Measurements from ENCODE around the gene EQTN.
A peak's percentile ranks its signal among the peaks of the same experiment; 100 is the strongest.
"Not testable (repeated sequence)": the region's sequence is repeated elsewhere in the genome, so short reads cannot be mapped to it uniquely, and the experiment has no call there.

Gene EQTN

DNA sequence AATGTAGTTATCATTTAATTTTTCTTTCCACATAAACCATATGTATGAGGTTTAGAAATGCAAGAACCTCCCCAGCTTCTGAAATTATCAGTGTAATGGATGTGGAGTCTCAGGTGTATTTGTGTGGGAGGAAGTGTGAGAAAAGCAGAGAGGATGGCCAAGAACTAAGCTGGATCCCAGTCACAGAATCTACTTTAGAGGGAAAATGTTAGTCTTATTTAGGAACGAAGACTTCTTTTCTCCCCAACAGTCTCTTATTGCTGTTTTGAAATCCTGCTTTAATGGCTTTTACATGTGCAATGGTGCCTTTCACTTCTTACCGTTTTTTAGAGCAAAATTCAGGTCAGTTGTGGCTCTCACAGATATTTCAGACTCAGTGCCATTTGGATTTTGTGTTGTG is 3.0 kb downstream of the EQTN start:
- DNase-seq (ENCODE audit: low spot score), result no peak

DNA sequence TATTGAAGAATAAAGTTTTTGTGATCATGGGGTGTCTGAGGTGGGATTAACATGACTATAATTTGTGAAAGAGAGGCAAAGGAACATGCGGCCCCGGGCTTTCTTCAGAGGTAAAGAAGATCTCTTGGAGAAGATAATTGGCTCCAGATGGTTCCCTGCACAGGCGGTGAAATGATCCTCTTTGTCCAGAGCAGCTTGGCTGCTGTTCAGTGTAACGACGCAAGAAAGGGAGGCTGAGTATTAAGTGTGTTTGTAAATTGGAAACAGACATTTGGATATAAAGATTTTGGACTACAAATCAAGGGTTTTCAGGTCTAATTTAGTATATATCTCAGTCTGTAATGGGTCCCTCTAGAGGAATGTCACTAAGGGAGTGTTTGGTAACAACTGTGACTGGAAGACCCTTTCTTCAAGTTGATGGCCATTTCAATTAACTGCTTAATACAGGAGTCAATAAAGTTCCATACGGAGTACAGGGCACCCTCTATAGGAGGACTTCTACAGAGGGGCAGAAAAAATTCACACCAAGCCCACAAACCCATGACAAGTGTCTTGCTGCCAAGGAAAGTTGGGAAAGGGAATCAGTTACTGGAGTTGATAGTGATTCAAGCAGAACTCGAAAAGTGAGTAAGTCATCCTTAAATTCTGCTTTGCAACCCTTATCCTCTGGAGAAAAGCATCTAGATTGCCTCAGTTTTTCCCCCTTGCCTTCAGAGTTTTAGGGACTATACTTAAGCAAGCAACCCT is 4.1 kb downstream of the EQTN start:
- peak; percentile 66 for DNase-seq (ENCODE audit: low spot score)

- DNase-seq (ENCODE audit: low spot score), result no peak
Measured at GRCh38 chr9:27291292-27291691, 5.7 kb downstream of the EQTN start.

DNA sequence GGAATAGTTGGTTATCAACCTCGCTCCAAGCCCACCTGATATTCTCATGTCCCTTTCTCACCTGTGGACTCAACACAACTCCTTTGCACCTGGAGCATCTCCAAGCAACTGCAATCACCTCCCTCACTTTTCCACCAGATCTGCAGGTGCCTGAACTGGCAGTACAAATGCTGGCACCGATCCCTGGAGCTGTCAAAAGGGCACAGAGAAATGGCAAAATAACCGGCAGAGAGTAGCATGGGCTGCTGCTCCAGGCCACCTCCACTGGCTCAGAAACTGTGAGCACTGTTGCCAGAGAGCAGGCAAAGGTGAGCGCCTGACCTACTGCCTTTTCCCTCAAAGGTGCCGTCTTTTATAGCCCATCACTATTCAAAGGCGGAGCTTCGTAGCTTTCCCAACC is 14.7 kb downstream of the EQTN start:
- no peak for DNase-seq (ENCODE audit: low spot score)

DNA sequence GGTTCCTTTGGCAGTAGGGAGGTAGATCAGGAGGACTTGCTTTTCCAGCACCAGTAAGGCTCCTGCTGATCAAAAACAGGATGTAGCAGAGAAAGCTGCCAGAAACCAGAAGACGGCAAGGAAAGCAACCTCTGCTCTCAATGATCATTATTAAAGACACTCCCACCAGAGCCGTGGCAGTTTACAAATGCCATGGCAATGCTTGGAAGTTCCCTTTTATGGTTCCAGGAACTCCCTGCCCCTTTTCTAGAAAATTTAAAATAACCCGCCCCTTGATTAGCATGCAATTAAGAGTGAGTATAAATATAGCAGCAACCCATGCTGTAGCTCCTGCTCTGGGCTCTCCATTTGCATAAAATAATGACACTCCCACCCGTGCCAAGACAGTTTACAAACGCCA is 16.1 kb downstream of the EQTN start:
- no peak for DNase-seq (ENCODE audit: low spot score)

- DNase-seq (ENCODE audit: low spot score), result no peak
Measured at GRCh38 chr9:27280249-27280648, 16.7 kb downstream of the EQTN start.

- DNase-seq (ENCODE audit: low spot score), result no peak
Measured at GRCh38 chr9:27279611-27280010, 17.3 kb downstream of the EQTN start.

DNA sequence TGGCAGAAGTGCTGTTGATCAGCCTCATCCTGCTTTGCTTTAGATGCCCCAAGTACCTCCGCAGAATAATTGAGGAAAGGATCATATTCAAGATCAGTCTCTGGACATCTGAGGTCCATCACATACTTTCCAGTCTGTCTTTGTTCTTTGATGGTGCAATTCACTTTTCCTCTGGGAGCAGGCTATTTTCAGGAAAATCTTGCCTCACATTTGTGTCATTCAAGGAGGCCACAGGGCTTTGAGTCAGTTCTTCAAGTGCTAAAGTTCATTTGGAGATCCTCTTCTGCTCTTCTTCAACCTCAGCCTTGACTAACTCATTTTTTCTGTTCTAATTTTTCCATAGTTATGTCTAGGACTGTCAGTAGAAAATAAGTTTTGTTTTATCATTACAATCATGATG is 18.6 kb downstream of the EQTN start:
- no peak for DNase-seq (ENCODE audit: low spot score)

GRCh38 chr9:27276193-27277030 is 20.5 kb downstream of the EQTN start:
- DNase-seq (ENCODE audit: low spot score), result peak; percentile 59

DNA sequence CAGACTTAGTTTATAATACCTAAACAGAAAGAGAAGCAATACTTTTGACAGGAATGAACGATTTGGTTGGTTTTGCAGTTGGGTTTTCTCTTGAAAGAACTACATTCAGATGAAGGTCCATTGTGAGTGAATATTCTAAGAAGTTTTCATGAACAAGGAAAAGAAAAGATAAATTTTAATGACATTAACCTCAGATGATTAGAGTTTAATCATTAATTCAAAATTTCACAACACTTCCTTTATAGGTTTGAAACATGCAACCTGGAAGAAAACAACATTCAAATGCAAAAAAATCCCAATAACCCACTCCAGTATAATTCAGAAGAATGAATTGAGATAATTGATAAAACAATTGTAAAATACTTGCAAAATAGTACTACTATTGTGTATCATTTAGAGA is 23.8 kb downstream of the EQTN start:
- no peak for DNase-seq (ENCODE audit: low spot score)

- DNase-seq (ENCODE audit: low spot score), result no peak
Measured at GRCh38 chr9:27272103-27272502, 24.8 kb downstream of the EQTN start.

DNA sequence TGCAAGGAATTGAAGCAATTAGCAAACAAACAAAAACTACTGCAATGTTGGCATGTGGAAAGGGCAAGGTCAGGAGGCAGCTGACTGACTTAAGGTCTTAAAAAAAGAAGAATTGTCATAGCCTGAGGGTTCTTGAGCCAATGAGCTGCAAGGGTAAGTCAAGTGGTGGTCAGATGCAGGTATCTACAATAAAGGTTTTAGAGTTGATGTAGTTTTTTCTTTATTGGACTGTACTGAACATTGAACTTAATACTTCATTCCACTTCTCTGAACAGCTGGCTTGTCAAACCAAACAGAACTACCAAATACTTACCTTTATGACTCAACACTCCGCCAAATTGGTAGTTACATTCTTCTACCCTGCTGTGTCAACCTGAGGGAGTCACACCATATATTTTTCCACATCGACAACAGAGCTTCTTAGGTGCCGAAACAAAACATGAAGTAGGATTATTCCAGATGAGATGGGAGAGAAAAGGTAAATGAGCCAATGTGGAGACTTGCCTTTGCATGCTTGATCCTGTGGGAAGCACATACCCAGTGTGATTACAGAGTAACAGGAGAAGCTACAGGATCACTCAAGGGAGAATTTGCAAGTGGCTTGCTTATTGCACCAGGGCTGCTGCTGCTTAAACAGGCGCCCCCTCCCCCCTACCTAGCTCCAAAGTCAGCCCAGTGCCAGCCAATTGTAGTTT is 35.3 kb downstream of the EQTN start:
- DNase-seq (ENCODE audit: low spot score), result no peak

GRCh38 chr9:27260789-27261516 is 36.0 kb downstream of the EQTN start:
- no peak for DNase-seq (ENCODE audit: low spot score)

- no peak for DNase-seq (ENCODE audit: low spot score)
Measured at GRCh38 chr9:27258662-27259061, 38.3 kb downstream of the EQTN start.

DNA sequence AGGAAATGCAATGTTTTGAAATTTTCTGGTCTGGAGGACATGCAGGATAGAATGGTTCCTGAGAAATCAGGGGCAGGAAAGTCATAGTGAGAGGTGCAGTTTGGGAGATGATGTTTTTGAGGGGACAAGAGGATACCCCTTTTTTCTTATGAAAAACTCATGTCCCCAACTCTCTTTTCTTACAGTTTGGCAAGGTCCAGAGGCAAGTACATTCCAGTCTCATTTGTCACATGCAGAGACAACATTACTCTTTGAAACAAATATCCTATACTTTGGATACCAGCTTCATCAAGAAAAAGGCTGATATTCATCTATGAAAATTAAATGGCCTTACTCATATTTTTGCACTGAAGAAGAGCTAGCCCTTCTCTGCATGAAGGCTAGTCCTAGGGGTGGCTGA is 48.2 kb downstream of the EQTN start:
- DNase-seq (ENCODE audit: low spot score), result no peak

GRCh38 chr9:27247756-27248155 is 49.2 kb downstream of the EQTN start:
- DNase-seq (ENCODE audit: low spot score), result peak; percentile 67

DNA sequence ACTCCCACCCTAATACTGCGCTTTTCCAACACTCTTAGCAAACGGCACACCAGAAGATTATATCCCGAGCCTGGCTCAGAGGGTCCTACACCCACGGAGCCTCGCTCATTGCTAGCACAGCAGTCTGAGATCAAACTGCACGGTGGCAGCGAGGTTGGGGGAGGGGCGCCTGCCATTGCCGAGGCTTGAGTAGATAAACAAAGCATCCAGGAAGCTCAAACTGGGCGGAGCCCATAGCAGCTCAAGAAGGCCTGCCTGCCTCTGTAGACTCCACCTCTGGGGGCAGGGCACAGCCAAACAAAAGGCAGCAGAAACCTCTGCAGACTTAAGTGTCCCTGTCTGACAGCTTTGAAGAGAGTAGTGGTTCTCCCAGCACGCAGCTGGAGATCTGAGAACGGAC is 57.3 kb downstream of the EQTN start:
- DNase-seq (ENCODE audit: low spot score), result not testable (repeated sequence)
